ENCODE measurements around the gene STRBP. TPM values are rescaled to one million over a fixed set of nuclear protein-coding genes. Genes with fewer than 3 reads are reported as not detected.

STRBP gene
- total and polyA plus RNA-seq, 9 of the 15 experiments (the other 6 are each of a cell fraction or from before 2014, with no cell fraction given), result 27.7 to 84.0 (median 70.2) TPM

- TF ChIP-seq ID3 (CRISPR knock-in tag; IDR thresholded peaks at IDR 0.05), result no peak
- peak; percentile 53 for TF ChIP-seq ID3 (tag; IDR thresholded peaks at IDR 0.05)
- no peak for TF ChIP-seq FOSL1 (tag; conservative IDR thresholded peaks at IDR 0.05)
- no peak for TF ChIP-seq HDGF (IDR thresholded peaks at IDR 0.05)
- 0 out of 4 replicates have a peak, but pooled peaks of 1 of the 2 experiments have one; percentile 50 for TF ChIP-seq MAZ (CRISPR knock-in tag; conservative IDR thresholded peaks at IDR 0.05 in 1 of 2, IDR thresholded peaks at IDR 0.05 in 1 of 2)
- no peak for TF ChIP-seq RBFOX2 (IDR thresholded peaks at IDR 0.05; ENCODE audit: low read depth, low read length)
- peak; percentile 71 for TF ChIP-seq LEF1 (IDR thresholded peaks at IDR 0.05)
- no peak for TF ChIP-seq SMARCB1 (IDR thresholded peaks at IDR 0.05; ENCODE audit: insufficient read length, low read depth)
- no peak for TF ChIP-seq TGIF2 (CRISPR knock-in tag; IDR thresholded peaks at IDR 0.05)
- no peak for TF ChIP-seq CBFA2T3 (IDR thresholded peaks at IDR 0.05)
- no peak for TF ChIP-seq NR0B1 (IDR thresholded peaks at IDR 0.05; ENCODE audit: partially characterized antibody)
- TF ChIP-seq CBX2 (IDR thresholded peaks at IDR 0.05; ENCODE audit: insufficient read depth, low read length, poor library complexity, severe bottlenecking), result no peak
- TF ChIP-seq GTF2B (IDR thresholded peaks at IDR 0.05; ENCODE audit: extremely low read depth, insufficient read length), result no peak
- TF ChIP-seq ZNF143 (CRISPR knock-in tag; IDR thresholded peaks at IDR 0.05), result no peak; the same call in 1 of the 2 replicates
- TF ChIP-seq BCLAF1 (IDR thresholded peaks at IDR 0.05; ENCODE audit: borderline replicate concordance in 1 of 2, control insufficient read depth in 1 of 2, low read depth in 2 of 2, low read length in 1 of 2), result no peak
- TF ChIP-seq L3MBTL2 (IDR thresholded peaks at IDR 0.05), result no peak; the same call in 1 of the 2 replicates
- TF ChIP-seq CHCHD3 (CRISPR knock-in tag; IDR thresholded peaks at IDR 0.05), result no peak
- TF ChIP-seq WHSC1 (IDR thresholded peaks at IDR 0.05; ENCODE audit: low read length), result no peak
- TF ChIP-seq GTF2F1 (IDR thresholded peaks at IDR 0.05; ENCODE audit: low read depth, low read length), result no peak
- TF ChIP-seq NEUROD1 (IDR thresholded peaks at IDR 0.05; ENCODE audit: borderline replicate concordance, low read depth, low read length, partially characterized antibody), result no peak
- no peak for TF ChIP-seq GTF2E2 (tag; IDR thresholded peaks at IDR 0.05)
- no peak for TF ChIP-seq ZFP1 (CRISPR knock-in tag; IDR thresholded peaks at IDR 0.05)
- no peak for TF ChIP-seq POLR2H (tag; IDR thresholded peaks at IDR 0.05; ENCODE audit: low read depth)
Observed at GRCh38 chr9:123302348-123303214, 34.2 kb upstream of the STRBP start (continued).

Data from K562 (cell line).